ENCODE results near the gene ASB13.

DNA sequence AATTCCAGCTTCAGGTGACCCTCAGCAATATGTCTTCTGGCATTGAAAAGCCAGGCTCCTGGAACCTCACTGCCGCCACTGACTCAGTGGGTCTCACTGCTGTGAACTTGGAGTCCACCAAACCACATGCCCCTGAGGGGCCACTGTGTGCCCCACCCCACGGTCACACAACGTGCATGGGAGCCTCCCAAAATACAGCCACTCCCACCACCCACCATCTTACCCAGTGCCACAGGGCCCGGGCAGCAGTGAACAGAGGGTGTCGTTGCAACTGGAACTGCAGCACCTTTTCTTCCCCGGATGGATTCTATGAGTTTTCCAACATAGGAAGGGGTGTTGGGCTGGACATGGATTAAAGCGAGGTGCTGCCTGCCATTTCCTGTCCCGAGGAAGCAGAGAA is 60.1 kb downstream of the ASB13 start:
- TF ChIP-seq, protein P1, sequence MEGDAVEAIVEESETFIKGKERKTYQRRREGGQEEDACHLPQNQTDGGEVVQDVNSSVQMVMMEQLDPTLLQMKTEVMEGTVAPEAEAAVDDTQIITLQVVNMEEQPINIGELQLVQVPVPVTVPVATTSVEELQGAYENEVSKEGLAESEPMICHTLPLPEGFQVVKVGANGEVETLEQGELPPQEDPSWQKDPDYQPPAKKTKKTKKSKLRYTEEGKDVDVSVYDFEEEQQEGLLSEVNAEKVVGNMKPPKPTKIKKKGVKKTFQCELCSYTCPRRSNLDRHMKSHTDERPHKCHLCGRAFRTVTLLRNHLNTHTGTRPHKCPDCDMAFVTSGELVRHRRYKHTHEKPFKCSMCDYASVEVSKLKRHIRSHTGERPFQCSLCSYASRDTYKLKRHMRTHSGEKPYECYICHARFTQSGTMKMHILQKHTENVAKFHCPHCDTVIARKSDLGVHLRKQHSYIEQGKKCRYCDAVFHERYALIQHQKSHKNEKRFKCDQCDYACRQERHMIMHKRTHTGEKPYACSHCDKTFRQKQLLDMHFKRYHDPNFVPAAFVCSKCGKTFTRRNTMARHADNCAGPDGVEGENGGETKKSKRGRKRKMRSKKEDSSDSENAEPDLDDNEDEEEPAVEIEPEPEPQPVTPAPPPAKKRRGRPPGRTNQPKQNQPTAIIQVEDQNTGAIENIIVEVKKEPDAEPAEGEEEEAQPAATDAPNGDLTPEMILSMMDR (IDR thresholded peaks at IDR 0.05), result no peak
- TF ChIP-seq POLR2AphosphoS5 (IDR thresholded peaks at IDR 0.05; ENCODE audit: low read depth, low read length) (no peak), SIN3A (IDR thresholded peaks at IDR 0.05; ENCODE audit: borderline replicate concordance, insufficient read depth, low read depth, low read length) (no peak), TCF7L2 (IDR thresholded peaks at IDR 0.05; ENCODE audit: low read depth, low read length) (no peak)
